ENCODE measurements around the gene IFITM1. TPM values are rescaled to one million over a fixed set of nuclear protein-coding genes. Genes with fewer than 3 reads are reported as not detected.

The IFITM1 gene
- total RNA-seq, 1 donor from 2014 or later: 128 TPM

DNA sequence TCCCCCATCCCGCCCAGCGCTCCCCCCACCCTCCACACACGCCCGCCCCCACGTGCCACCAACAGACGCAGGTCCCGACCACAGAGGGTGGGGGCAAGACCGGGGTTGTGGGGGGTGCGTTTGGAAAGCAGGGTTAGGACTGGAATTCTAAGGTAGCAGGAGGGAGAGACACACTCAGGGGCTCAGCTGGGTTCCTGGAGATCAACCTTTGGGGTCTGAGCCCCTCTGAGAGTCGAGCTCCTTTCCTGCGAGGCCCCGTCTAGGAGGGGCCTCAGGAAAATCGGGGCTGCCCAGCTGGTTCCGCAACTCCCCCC lies 24.5 kb upstream of the IFITM1 start:
- ATAC-seq: peak in 1 of 2 donors; percentile 18
- H3K27me3 ChIP-seq (ENCODE audit: low read depth): peaks cover 5% of the 10 kb centered on the region
- peak overlapping the region; percentile 77 for H3K4me3 ChIP-seq
- H3K9me3 ChIP-seq: no peaks in the 10 kb centered on the region
- peak overlapping the region; percentile 62 for H3K27ac ChIP-seq
- TF ChIP-seq, protein P1, sequence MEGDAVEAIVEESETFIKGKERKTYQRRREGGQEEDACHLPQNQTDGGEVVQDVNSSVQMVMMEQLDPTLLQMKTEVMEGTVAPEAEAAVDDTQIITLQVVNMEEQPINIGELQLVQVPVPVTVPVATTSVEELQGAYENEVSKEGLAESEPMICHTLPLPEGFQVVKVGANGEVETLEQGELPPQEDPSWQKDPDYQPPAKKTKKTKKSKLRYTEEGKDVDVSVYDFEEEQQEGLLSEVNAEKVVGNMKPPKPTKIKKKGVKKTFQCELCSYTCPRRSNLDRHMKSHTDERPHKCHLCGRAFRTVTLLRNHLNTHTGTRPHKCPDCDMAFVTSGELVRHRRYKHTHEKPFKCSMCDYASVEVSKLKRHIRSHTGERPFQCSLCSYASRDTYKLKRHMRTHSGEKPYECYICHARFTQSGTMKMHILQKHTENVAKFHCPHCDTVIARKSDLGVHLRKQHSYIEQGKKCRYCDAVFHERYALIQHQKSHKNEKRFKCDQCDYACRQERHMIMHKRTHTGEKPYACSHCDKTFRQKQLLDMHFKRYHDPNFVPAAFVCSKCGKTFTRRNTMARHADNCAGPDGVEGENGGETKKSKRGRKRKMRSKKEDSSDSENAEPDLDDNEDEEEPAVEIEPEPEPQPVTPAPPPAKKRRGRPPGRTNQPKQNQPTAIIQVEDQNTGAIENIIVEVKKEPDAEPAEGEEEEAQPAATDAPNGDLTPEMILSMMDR (IDR thresholded peaks at IDR 0.05): no peak
- H3K4me1 ChIP-seq: peaks cover 21% of the 10 kb centered on the region
- intact Hi-C loops (cut with DNase I): no loop called here
- DNase-seq: no peak
- H3K36me3 ChIP-seq: peaks cover 20% of the 10 kb centered on the region

DNA sequence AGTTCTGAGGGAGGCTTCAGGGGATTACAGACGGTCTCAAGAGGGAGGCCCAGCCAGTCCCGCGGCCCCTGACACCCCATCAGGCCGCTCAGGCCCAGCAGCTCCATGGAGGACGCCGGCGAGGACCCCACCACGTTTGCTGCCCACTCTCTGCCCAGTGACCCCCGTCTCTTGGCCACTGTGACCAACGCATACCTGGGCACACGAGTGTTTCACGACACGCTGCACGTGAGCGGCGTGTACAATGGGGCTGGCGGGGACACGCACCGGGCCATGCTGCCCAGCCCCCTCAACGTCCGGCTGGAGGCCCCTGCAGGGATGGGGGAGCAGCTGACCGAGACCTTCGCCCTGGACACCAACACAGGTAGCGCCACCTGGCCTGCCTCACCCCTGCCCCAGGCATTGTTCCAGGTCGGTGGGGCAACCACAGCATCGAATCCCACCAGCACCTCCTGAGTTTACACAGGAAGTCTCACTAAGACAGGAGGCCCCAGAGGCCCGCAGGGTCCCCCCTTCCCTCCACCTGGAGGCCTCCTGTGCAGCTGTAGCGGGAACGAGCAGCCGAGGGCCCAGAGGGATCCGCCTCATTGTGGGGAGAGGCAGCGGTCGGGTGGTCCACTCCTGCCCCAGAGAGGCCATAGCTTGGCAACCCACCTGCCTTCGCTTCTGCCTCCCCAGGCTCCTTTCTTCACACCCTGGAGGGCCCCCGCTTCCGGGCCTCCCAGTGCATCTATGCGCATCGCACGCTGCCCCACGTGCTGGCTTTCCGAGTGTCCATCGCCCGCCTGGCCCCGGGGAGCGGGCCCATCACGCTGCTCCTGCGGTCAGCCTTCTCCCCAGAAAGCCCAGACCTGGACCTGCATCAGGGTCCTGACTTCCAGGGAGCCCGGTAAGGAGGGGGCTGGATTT lies 23.9 kb upstream of the IFITM1 start:
- DNase-seq (peak; percentile 46), ATAC-seq (no peak)
- Histone ChIP-seq H3K9me3 (no peaks in the 10 kb centered on the region), H3K36me3 (peaks cover 22% of the 10 kb centered on the region), H3K4me3 (peak overlapping the region; percentile 77), H3K4me1 (peaks cover 21% of the 10 kb centered on the region), H3K27ac (peak overlapping the region; percentile 62), H3K27me3 (ENCODE audit: low read depth) (no peaks in the 10 kb centered on the region)
- intact Hi-C loops (cut with DNase I): no loop called here
- TF ChIP-seq, protein P1 (IDR thresholded peaks at IDR 0.05): no peak

DNA sequence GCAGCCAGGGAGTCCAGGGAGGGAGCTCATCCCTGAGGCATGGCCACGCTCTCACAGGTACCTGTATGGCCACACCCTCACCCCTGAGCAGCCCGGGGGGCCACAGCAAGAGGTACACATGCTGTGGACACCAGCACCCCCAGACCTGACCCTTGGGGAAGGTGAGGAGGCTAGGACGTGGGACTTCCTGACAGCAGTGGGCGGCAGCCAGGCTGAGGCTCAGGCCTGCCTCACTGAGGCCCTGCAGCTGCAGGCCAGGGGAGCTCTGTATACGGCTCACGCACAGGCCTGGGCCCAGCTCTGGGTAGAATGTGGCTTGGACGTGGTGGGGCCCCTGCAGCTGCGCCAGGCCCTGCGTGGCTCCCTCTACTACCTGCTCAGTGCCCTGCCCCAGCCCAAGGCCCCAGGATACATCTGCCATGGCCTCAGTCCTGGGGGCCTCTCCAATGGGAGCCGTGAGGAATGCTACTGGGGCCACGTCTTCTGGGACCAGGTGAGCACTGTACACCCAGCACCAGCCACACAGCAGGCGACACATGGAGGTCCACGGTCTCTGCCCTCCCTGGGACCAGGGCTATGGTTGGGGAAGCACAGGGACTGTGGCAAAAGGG lies 23.1 kb upstream of the IFITM1 start:
- TF ChIP-seq, protein P1 (IDR thresholded peaks at IDR 0.05): no peak
- Histone ChIP-seq H3K4me1 (peaks cover 21% of the 10 kb centered on the region), H3K27me3 (ENCODE audit: low read depth) (no peaks in the 10 kb centered on the region), H3K27ac (no peak overlapping the region), H3K4me3 (no peak overlapping the region), H3K9me3 (no peaks in the 10 kb centered on the region), H3K36me3 (peaks cover 22% of the 10 kb centered on the region)
- intact Hi-C loops (cut with DNase I): no loop called here
- no peak for ATAC-seq
- DNase-seq: peak; percentile 44

DNA sequence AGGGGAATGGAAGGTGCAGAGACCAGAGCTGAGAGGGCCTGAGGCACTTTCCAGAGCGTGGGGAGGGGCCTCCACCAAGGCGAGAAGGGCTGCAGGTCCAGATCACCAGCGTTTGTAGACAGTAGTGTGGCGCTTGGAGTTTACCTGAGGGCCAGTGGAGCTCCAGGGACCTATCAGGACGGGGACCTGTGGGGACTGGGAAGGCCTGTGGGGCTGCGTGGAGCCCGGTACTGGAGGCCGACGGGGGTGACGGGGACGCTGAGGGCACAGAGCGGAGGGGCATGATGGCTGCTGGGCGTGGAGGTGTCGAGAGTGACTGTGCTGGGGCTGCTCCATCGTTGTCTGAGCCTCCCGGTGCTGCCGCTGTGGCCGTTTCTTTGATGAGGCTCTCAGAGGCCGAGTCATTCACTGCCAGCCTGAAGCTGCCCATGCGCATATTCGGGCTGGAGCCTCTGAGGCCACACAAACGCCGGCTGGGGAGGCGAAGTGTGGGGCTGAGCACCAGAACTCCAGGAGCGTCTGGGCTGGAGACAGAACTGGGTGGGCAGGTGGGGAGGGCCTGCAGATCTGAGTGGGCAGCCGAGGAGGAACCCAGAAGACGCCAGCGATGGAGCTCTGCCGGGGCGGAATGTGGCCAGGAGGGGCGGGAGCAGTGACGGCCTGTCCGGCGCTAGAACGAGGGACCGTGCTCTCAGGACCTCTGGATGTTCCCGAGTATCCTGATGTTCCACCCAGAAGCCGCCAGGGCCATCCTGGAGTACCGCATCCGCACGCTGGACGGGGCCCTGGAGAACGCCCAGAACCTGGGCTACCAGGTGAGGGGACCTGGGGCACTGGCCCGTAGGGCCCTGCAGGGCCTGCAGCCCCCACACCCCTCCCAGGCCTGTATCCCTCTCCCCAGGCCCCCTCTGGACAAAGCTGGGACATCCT lies 22.3 kb upstream of the IFITM1 start:
- H3K4me3 ChIP-seq: no peak overlapping the region
- ATAC-seq (no peak), DNase-seq (peak; percentile 41)
- intact Hi-C loops (cut with DNase I): no loop called here
- TF ChIP-seq, protein P1 (IDR thresholded peaks at IDR 0.05): no peak
- peaks cover 21% of the 10 kb centered on the region for H3K4me1 ChIP-seq
- no peaks in the 10 kb centered on the region for H3K9me3 ChIP-seq
- H3K36me3 ChIP-seq: peaks cover 22% of the 10 kb centered on the region
- H3K27me3 ChIP-seq (ENCODE audit: low read depth): no peaks in the 10 kb centered on the region
- no peak overlapping the region for H3K27ac ChIP-seq
